HG02943 (cell line): ENCODE data around the gene GEMIN7.
"Not testable (repeated sequence)": the region's sequence is repeated elsewhere in the genome, so short reads cannot be mapped to it uniquely, and the experiment has no call there.

Experiments used
- ATAC-seq: cut with Tn5 transposase; IDR thresholded peaks from one replicate; pipeline ENCODE4 v1.9.1; 2021; ENCODE audit warnings: mild to moderate bottlenecking, low read depth, moderate library complexity; ENCODE audit not compliant: unreplicated experiment

GEMIN7 gene

GRCh38 chr19:45102481-45102880 lies 23.4 kb downstream of the GEMIN7 start:
- ATAC-seq = no peak

- no peak for ATAC-seq
These were observed 24.1 kb downstream of the GEMIN7 start for GRCh38 chr19:45103156-45103507.

- ATAC-seq = no peak
These were observed 24.7 kb downstream of the GEMIN7 start for GRCh38 chr19:45103508-45104319.

GRCh38 chr19:45104658-45105349 lies 25.7 kb downstream of the GEMIN7 start:
- no peak for ATAC-seq

DNA sequence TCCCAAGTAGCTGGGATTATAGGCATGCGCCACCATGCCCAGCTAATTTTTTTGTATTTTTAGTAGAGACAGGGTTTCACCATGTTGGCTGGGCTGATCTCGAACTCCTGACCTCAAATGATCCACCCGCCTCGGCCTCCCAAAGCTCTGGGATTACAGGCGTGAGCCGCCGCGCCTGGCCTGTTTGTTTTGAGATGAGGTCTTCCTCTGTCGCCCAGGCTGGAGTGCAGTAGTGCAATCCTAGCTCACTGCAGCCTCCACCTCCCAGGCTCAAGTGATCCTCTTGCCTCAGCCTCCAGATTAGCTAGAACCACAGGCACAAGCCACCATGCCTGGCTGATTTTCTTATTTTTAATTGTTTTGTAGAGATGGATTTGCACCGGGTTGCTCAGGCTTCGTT lies 27.3 kb downstream of the GEMIN7 start:
- ATAC-seq = not testable (repeated sequence)

- no peak for ATAC-seq
These were observed 28.6 kb downstream of the GEMIN7 start for GRCh38 chr19:45107621-45108150.

DNA sequence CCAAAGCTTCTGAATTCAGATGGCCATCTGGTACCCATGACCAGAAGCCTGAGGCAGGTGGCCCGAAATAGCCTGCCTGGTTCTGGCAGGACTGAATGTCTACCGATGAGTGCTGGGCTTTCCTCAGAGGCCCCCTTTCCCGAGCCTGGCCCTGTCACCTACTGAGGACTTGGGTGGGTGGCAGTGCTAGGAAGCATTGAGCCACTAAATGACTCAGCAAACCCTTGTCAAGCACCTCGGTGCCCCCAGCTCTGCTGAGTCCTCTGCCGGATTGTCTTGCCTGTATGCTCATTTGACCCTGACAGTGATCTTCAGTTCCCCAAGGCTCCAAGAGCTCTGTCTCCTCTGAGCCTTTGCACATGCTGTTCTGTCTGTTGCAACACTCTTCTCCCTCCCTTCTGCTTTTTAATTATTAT lies 31.8 kb downstream of the GEMIN7 start:
- ATAC-seq = no peak

- ATAC-seq = no peak
These were observed 33.2 kb downstream of the GEMIN7 start for GRCh38 chr19:45112111-45112827.

DNA sequence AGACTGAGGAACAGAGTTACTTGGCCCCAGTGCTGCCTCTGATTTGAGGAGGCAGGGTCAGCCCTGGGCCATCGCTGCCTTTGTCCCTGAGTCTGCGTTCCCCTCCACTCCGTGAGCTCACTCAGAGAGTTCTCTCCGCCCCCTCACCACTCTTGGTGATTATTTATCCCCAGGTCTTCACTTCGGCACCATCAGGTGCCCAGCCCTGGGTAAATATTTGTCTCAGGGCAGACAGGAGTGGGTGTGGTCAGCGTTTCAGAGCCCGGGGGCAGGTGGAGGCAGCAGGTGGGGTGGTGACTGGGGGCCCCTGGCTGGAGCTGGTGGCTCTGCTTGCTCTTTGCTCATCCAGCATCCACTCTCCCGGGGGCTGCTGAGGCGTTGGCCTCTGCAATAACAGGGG lies 34.6 kb downstream of the GEMIN7 start:
- no peak for ATAC-seq

DNA sequence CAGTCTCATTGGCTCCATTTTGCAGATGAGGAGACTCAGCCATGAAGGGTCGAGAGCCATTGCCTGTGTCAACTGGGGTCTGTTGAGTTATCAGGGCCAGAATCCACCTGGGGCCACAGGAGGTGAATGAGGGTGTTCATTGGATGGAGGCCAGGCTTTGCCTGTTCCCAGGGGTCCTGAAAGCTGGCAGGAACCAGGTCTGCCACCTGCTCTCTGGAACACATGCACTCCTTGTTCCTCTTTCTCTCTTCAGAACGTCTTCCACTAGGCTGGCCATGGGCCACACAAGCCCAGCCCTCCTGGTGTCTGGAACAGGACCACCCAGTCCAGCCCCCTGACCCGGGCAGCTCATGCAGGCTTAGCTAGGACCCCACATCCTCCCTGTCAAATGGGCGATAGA lies 35.1 kb downstream of the GEMIN7 start:
- ATAC-seq = no peak

DNA sequence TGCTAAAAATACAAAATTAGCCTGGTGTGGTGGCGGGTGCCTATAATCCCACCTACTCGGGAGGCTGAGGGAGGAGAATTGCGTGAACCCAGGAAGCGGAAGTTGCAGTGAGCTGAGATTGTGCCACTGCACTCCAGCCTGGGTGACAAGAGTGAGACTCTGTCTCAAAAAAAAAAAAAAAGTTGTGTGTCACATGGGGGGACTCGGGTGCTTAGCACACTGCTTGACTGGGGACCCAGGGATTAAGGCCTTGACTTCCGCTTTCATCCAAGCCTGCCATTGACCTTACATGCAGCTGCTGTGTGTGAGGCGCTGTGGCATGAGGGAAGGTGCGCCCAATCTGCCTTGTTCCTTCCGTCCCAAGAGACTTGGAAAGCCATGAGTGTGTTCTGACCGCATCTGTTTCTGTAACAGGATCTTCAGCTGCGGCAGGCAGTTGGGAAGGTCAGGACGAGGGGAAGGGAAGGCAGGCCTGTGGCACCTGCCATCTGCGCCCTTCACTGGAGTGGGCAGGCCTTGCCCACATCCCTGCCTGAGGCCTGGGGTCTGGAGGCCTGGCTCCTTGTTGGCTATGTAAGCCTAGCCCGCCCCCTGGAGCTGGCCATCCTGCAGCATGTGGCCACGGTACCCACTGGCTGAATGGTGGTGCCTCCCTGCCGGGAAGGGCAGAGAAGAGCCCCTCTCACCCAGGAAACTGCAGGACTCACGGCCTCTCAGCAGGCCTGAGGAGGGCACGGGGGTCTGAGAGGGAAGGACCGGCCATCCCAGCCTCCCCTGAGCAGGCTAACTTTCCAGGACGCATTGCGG lies 37.0 kb downstream of the GEMIN7 start:
- ATAC-seq = no peak

DNA sequence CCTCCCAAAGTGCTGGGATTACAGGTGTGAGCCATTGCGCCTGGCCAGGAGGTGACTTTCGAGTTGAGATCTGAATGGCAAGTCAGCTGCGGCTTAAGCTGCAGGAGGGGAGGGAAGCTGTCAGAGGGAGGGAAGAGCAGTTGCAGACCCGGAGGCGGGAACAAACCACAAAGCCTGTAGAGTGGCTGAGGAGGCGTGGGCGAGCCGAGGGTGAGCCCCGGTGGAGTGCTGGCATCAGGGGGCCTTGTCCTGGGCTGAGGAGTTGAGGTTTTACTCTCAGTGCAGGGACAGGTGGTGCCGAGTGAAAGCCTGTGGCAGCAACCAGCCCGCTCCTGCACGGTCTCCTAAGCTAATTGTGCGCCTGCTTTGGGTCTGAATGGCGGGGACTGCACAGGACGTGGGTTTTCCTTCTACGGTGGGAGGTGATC lies 38.1 kb downstream of the GEMIN7 start:
- no peak for ATAC-seq

DNA sequence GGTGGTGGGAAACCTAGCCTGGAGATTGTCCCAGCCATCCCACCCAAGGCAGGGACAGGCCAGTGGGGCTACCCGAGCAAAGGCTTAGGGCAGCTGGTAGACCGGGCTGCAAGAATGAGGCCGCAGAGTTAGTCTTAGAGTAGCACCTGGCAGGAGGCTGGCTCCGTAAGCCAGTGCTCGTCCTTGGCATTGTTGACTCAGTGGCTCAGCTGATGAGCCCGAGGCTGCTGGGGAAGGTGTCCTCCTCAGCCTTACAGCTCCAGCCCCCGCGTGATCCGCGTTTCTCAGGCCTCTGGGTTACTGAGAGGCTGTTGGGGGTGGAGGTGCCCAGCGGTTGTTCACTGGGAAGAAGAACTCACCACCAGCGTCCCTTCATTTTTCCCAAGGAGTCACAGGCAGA lies 38.6 kb downstream of the GEMIN7 start:
- no peak for ATAC-seq

- no peak for ATAC-seq
These were observed 39.0 kb downstream of the GEMIN7 start for GRCh38 chr19:45118106-45118505.

- not testable (repeated sequence) for ATAC-seq
These were observed 39.7 kb downstream of the GEMIN7 start for GRCh38 chr19:45118591-45119355.

DNA sequence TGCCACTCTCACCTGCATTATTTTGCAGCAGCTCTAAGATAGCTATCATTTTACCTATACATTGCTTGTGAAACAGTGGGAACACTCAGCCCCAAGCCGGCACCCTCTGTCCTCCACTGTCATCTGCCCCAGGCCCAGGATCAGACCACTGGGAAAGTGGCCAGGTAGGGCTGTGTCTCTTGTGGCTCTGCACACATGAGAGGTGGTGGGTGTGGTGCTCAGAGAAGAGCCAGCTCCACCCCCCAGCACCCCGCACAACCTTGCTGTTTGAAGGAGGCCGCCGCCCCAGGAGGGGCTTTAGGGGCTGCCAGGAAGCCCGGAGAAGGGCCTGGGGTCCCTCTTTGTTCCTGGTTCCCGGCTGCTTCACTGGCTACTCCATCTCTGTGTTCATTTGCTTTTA lies 40.5 kb downstream of the GEMIN7 start:
- no peak for ATAC-seq

DNA sequence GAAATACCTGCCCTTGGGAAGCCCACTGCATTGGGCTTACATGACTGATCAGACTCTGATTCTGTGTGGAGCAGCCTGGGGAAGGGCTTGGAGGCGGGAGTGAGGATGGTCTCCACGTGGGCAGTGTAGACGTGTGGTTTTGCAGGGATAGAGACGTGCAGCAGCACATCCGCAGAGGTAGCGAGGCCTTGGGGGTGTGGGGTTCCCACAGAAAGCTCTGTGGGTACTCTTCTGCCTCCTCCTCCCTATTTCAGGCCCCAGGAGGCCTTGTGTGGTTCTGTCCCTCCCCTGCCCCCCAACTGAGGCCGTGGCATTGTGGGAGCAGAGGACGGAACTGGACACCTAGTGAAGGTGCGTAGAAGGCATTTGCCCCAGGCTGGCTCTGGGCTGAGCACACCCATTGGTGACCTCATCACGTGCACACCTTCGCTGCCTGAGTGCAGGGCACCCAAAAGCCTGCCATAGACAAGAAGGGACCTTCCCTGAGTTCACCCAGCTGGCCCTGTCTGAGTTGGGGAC lies 42.8 kb downstream of the GEMIN7 start:
- ATAC-seq = no peak

DNA sequence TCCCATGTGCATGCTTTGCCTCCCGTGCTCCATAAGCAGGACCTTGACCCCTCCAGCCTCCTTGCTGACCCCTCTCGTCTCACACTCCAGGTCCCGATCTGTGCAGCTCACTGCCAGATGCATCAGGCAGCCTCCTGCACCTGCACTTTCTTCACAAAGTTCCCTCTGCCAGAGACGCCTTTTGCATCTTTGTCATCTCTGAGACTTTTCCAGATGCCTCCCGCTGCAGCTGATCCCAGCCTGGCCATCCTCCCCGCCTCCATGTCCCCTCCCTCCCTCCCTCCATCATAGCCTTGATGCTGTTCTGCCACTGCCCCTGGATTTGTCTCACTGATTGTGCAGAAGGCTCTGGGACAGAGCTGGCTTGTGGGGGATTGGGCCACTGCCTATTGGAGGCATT lies 43.8 kb downstream of the GEMIN7 start:
- ATAC-seq = no peak

GRCh38 chr19:45123440-45123850 lies 44.4 kb downstream of the GEMIN7 start:
- ATAC-seq = no peak
